Esophagus muscularis mucosa (tissue), 3 donors: Measurements from ENCODE around the gene EHF.

ENCODE experiments used
- POLR2A ChIP-seq: fragments of 450-650 bp; IDR thresholded peaks from one replicate; pipeline ENCODE4 v1.6.1; 2017; ENCODE audit warnings: antibody characterized with exemption, moderate library complexity, mild to moderate bottlenecking, low read depth
- POLR2AphosphoS5 ChIP-seq, 2 donors: sonication (generic); formaldehyde crosslinking; IDR thresholded peaks; one replicate each; pipeline ENCODE4 v1.6.1; 2017; ENCODE audit warnings: antibody characterized with exemption in 2 of 2
- TF ChIP-seq, protein P1 (sequence below), 3 experiments: fragments of 200-600 bp in 2 of 3; fragments of 450-650 bp in 1 of 3; sonication (generic) in 2 of 3; IDR thresholded peaks; one replicate each; pipeline ENCODE4 v1.5.1; 2017 to 2019; ENCODE audit warnings: antibody characterized with exemption in 3 of 3, mild to moderate bottlenecking in 2 of 3, moderate library complexity in 1 of 3

GRCh38 chr11:34647131-34647530 lies 26.2 kb downstream of the EHF start:
- TF ChIP-seq, protein P1, sequence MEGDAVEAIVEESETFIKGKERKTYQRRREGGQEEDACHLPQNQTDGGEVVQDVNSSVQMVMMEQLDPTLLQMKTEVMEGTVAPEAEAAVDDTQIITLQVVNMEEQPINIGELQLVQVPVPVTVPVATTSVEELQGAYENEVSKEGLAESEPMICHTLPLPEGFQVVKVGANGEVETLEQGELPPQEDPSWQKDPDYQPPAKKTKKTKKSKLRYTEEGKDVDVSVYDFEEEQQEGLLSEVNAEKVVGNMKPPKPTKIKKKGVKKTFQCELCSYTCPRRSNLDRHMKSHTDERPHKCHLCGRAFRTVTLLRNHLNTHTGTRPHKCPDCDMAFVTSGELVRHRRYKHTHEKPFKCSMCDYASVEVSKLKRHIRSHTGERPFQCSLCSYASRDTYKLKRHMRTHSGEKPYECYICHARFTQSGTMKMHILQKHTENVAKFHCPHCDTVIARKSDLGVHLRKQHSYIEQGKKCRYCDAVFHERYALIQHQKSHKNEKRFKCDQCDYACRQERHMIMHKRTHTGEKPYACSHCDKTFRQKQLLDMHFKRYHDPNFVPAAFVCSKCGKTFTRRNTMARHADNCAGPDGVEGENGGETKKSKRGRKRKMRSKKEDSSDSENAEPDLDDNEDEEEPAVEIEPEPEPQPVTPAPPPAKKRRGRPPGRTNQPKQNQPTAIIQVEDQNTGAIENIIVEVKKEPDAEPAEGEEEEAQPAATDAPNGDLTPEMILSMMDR (IDR thresholded peaks at IDR 0.05), result no peak
- TF ChIP-seq POLR2A (no peak), POLR2AphosphoS5 (IDR thresholded peaks at IDR 0.05) (no peak)
